Ishikawa (cell line): Measurements from ENCODE around the gene DNAH2.

ENCODE experiments used
- CEBPB ChIP-seq: IDR thresholded peaks from 2 replicates; pipeline ENCODE4 v1.6.1; 2012
- CREB1 ChIP-seq: IDR thresholded peaks from 2 replicates; pipeline ENCODE4 v1.6.1; 2012; ENCODE audit warnings: low read depth
- EGR1 ChIP-seq: IDR thresholded peaks from 2 replicates; pipeline ENCODE4 v1.6.1; 2012
- EP300 ChIP-seq: IDR thresholded peaks from 2 replicates; pipeline ENCODE4 v1.6.1; 2012; ENCODE audit warnings: borderline replicate concordance
- FOXM1 ChIP-seq: IDR thresholded peaks from 2 replicates; pipeline ENCODE4 v1.6.1; 2012; ENCODE audit warnings: low read depth, borderline replicate concordance
- NFIC ChIP-seq: IDR thresholded peaks from 2 replicates; pipeline ENCODE4 v1.6.1; 2012
- RAD21 ChIP-seq: IDR thresholded peaks from 2 replicates; pipeline ENCODE4 v1.6.1; 2012; ENCODE audit warnings: low read depth
- TAF1 ChIP-seq: IDR thresholded peaks from 2 replicates; pipeline ENCODE4 v1.6.1; 2012; ENCODE audit warnings: low read depth, mild to moderate bottlenecking
- TCF12 ChIP-seq: IDR thresholded peaks from 2 replicates; pipeline ENCODE4 v1.6.1; 2012; ENCODE audit warnings: low read depth
- TEAD4 ChIP-seq: IDR thresholded peaks from 2 replicates; pipeline ENCODE4 v1.6.1; 2012
- YY1 ChIP-seq: IDR thresholded peaks from 2 replicates; pipeline ENCODE4 v1.6.1; 2012; ENCODE audit warnings: low read depth
- ZBTB7A ChIP-seq: IDR thresholded peaks from 2 replicates; pipeline ENCODE4 v1.6.1; 2012; ENCODE audit warnings: low read depth
- TF ChIP-seq, protein P1 (sequence below): IDR thresholded peaks from 2 replicates; pipeline ENCODE4 v1.6.1; 2012; ENCODE audit warnings: low read depth, mild to moderate bottlenecking
- TF ChIP-seq, protein P2 (sequence below): IDR thresholded peaks from 2 replicates; pipeline ENCODE4 v1.6.1; 2012
- TF ChIP-seq, protein P3 (sequence below): IDR thresholded peaks from 2 replicates; pipeline ENCODE4 v1.6.1; 2012

Gene DNAH2

DNA sequence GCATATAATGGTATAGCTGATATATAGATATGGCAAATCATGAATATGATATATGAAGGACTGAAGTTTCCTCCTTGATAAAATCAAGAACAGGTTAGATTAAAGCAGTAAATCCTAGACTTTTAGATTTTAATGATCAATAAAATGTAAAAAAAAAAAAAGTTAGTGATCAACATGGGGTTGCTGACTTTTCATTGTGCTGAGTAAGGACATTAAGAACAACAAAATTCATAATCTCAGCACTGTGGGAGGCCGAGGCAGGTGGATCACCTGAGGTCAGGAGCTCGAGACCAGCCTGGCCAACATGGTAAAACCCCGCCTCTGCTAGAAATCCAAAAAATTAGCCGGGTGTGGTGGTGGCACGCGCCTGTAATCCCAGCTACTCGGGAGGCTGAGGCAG is 160.7 kb downstream of the DNAH2 start:
- TF ChIP-seq, protein P1, sequence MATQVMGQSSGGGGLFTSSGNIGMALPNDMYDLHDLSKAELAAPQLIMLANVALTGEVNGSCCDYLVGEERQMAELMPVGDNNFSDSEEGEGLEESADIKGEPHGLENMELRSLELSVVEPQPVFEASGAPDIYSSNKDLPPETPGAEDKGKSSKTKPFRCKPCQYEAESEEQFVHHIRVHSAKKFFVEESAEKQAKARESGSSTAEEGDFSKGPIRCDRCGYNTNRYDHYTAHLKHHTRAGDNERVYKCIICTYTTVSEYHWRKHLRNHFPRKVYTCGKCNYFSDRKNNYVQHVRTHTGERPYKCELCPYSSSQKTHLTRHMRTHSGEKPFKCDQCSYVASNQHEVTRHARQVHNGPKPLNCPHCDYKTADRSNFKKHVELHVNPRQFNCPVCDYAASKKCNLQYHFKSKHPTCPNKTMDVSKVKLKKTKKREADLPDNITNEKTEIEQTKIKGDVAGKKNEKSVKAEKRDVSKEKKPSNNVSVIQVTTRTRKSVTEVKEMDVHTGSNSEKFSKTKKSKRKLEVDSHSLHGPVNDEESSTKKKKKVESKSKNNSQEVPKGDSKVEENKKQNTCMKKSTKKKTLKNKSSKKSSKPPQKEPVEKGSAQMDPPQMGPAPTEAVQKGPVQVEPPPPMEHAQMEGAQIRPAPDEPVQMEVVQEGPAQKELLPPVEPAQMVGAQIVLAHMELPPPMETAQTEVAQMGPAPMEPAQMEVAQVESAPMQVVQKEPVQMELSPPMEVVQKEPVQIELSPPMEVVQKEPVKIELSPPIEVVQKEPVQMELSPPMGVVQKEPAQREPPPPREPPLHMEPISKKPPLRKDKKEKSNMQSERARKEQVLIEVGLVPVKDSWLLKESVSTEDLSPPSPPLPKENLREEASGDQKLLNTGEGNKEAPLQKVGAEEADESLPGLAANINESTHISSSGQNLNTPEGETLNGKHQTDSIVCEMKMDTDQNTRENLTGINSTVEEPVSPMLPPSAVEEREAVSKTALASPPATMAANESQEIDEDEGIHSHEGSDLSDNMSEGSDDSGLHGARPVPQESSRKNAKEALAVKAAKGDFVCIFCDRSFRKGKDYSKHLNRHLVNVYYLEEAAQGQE: no peak
- TF ChIP-seq ZBTB7A (no peak), TAF1 (no peak), CREB1 (no peak), TCF12 (no peak), RAD21 (no peak), TEAD4 (no peak), NFIC (no peak), EP300 (no peak), CEBPB (no peak), FOXM1 (no peak), YY1 (no peak)
- TF ChIP-seq, protein P2, sequence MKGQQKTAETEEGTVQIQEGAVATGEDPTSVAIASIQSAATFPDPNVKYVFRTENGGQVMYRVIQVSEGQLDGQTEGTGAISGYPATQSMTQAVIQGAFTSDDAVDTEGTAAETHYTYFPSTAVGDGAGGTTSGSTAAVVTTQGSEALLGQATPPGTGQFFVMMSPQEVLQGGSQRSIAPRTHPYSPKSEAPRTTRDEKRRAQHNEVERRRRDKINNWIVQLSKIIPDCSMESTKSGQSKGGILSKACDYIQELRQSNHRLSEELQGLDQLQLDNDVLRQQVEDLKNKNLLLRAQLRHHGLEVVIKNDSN: no peak

DNA sequence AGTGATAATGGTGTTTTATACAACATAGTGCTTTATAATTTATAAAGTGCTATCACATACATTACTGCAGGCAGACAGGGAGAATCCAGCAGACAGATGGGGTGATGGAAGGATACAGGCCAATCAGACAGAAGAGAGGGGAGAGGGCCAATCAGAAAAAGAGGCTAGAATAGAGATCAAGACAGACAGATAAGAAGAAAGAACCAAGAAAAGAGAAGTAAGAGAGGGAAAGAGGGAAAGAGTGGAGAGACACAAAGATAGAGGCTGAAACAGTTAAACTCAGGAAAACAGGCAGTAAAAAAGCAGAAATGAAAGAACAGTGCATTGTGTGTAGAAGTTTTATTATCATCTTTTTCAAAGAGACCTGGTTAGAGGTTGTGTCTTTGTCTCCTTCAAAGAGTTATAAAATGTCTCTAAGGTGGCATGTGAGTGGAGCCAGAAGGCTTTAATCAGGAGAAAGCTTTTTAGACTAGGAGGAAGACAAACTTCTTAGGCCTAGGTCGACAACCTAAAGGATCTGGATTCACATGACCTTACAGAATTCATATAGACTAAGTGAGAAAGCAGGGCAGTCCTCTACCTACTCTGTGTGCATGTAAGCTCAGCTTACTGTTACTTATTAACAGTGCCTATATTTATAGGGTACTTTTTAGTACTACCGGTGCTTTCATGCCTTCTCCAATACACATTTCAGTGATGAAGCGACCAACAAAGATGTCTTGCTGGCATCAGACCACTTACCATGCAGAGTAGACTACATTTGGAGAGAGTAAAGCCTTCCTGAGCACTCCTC is 162.7 kb downstream of the DNAH2 start:
- no peak for TF ChIP-seq NFIC
- TF ChIP-seq EGR1: no peak
- TF ChIP-seq CREB1: no peak
- TF ChIP-seq, protein P2: no peak
- TF ChIP-seq, protein P3, sequence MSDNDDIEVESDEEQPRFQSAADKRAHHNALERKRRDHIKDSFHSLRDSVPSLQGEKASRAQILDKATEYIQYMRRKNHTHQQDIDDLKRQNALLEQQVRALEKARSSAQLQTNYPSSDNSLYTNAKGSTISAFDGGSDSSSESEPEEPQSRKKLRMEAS: no peak
- TF ChIP-seq TEAD4: no peak
- TF ChIP-seq TAF1: no peak
- no peak for TF ChIP-seq ZBTB7A
- TF ChIP-seq, protein P1: no peak
- TF ChIP-seq TCF12: no peak

DNA sequence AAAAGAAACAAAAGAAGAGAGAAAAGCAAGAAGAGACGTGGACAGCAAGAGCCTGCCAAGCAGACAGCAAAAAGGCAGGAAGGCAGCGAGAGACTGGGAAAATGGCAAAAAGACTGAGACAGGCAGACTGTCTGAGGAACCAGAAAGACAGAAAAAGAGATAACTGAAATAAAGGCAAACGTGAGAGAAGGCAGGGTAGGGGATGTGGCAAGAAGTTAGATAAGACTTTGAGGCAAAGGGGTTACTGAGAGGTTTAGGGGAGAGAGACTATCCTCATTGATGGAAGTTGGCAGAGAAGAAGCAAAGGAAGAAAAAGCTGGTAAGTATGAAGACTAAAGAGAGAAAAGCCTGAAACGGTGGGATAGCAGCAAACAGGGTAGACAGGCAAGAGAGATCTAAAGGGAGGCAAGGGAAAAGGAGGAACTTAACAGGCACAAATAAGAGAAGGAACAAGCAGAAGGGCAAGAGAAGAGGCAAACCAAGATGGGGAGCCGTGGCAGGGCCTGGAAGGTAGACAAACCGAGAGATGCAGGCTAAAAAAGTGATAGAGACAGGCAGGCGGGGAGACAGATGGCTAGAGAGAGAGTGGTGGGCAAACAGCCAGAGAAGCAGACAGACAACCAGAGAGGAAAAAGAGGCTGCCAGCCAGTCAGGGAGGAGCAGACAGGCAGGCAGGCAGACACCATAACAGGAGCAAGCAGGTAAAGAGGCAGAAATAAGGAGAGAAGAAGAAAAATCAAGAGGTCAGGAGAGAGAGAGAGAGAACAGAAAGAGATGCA is 163.9 kb downstream of the DNAH2 start:
- TF ChIP-seq, protein P2: no peak

DNA sequence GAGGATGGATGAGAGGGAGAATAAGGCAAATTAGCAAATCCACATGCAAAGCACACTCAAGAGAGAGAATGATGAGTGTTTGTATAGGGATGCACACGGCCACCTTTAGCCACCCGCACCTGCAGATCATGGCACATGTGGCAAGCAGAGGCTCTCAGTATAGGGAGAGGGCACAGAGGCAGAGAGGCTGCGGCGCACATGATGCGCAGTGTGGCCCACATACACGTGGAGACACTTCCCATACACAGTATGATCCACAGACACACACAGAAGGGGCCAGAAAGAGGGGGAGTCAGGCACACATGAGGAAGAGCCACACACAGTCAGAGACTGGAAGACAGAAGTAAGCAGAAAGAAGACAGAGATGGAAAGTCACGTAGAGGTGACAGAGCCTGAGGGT is 164.5 kb downstream of the DNAH2 start:
- TF ChIP-seq CREB1: no peak
- no peak for TF ChIP-seq YY1
- TF ChIP-seq, protein P1: no peak
- TF ChIP-seq, protein P3: no peak
- no peak for TF ChIP-seq NFIC
- no peak for TF ChIP-seq CEBPB
- TF ChIP-seq RAD21: no peak
- TF ChIP-seq TCF12: no peak
- no peak for TF ChIP-seq TEAD4
- no peak for TF ChIP-seq FOXM1
- TF ChIP-seq, protein P2: no peak
- TF ChIP-seq ZBTB7A: no peak
- TF ChIP-seq EP300: no peak
- TF ChIP-seq TAF1: no peak
